ENCODE results near the gene ROR1. TPM values are rescaled to one million over a fixed set of nuclear protein-coding genes. Genes with fewer than 3 reads are reported as not detected.

Gene ROR1
- total and polyA plus RNA-seq, 2 of the 4 experiments (the other 2 are of a cell fraction) = 4.4 to 10.0 TPM

- no peaks in the 10 kb centered on the region for H3K9me3 ChIP-seq (ENCODE audit: control insufficient read depth, insufficient read depth, low read length)
- H3K14ac ChIP-seq (replicated peaks; ENCODE audit: low read depth, low read length) = no peak overlapping the region
- no peak overlapping the region for H2BK15ac ChIP-seq (ENCODE audit: low read depth, low read length)
- H4K8ac ChIP-seq (ENCODE audit: low read depth in 2 of 2, low read length in 2 of 2) = no peak overlapping the region
- POLR2A ChIA-PET (ENCODE audit: unreplicated experiment) = no interaction called here
- peaks cover 6% of the 10 kb centered on the region for H3K4me1 ChIP-seq (ENCODE audit: control insufficient read depth, insufficient read depth, low read length)
- H3K23ac ChIP-seq (ENCODE audit: low read depth, low read length) = no peak overlapping the region
- no peak overlapping the region for H3K27ac ChIP-seq (ENCODE audit: insufficient read depth, low read length)
- H3K4ac ChIP-seq (ENCODE audit: low read depth, low read length) = no peak overlapping the region
- H2BK5ac ChIP-seq (ENCODE audit: low read depth, low read length, poor library complexity, severe bottlenecking) = no peak overlapping the region
- no peak overlapping the region for H2BK20ac ChIP-seq (ENCODE audit: low read depth, low read length)
- intact Hi-C loops (cut with micrococcal nuclease) (no loop called here), dilution Hi-C loops (cut with HindIII; ENCODE audit: low sequenced_read_pairs, unreplicated experiment) (no loop called here), in situ Hi-C loops (cut with MboI; ENCODE audit: low sequenced_read_pairs) (no loop called here)
- H3K56ac ChIP-seq (ENCODE audit: extremely low read depth, insufficient read depth, low read length) = no peak overlapping the region
- no peaks in the 10 kb centered on the region for H3K36me3 ChIP-seq (ENCODE audit: control insufficient read depth, insufficient read depth, low read length)
- no peaks in the 10 kb centered on the region for H3K79me1 ChIP-seq (ENCODE audit: low read depth in 1 of 2, low read length in 2 of 2)
- H2BK120ac ChIP-seq (ENCODE audit: low read depth, low read length) = no peak overlapping the region
- no peak overlapping the region for H4K91ac ChIP-seq (ENCODE audit: insufficient read depth, low read depth, low read length)
- DNase-seq = no peak
- H2AK5ac ChIP-seq (ENCODE audit: low read depth, low read length) = no peak overlapping the region
- H4K20me1 ChIP-seq (ENCODE audit: insufficient read depth, low read length) = 0 out of 2 replicates have a peak, but pooled peaks cover 4% of the 10 kb centered on the region
- WGBS, 2 experiments (ENCODE audit: extremely low coverage in 2 of 2, insufficient read length in 1 of 2) = 100% methylated on average over 3 of the region's 4 CpGs; no CpG with 5 or more reads in 1 of the 2 experiments
- no peak for ATAC-seq (ENCODE audit: low read depth)
- TF ChIP-seq CHD1 (IDR thresholded peaks at IDR 0.05; ENCODE audit: low read depth, low read length) (no peak), CTCF (conservative IDR thresholded peaks at IDR 0.05; ENCODE audit: low read depth, low read length) (no peak), SMC3 (IDR thresholded peaks at IDR 0.05; ENCODE audit: low read depth, low read length) (no peak), MAFK (IDR thresholded peaks at IDR 0.05; ENCODE audit: low read depth, low read length) (no peak), RAD21 (IDR thresholded peaks at IDR 0.05; ENCODE audit: low read length) (no peak), MAZ (IDR thresholded peaks at IDR 0.05; ENCODE audit: borderline replicate concordance, low read depth, low read length) (no peak), BHLHE40 (IDR thresholded peaks at IDR 0.05; ENCODE audit: low read depth, low read length) (no peak), NFE2L2 (IDR thresholded peaks at IDR 0.05; ENCODE audit: low read depth, low read length) (no peak)
- no peaks in the 10 kb centered on the region; the same call in 1 of the 2 replicates for H3K9me1 ChIP-seq (ENCODE audit: insufficient read depth, low read length)
- peak overlapping the region; percentile 57 for H2AK9ac ChIP-seq (replicated peaks; ENCODE audit: low read depth, low read length, poor library complexity)
- CTCF ChIA-PET = no interaction called here
- no peak overlapping the region for H2AFZ ChIP-seq (replicated peaks; ENCODE audit: low read length, poor library complexity)
- H3K4me3 ChIP-seq (ENCODE audit: insufficient read depth, low read depth, low read length) = no peak overlapping the region
- no peak overlapping the region for H3K18ac ChIP-seq (ENCODE audit: low read depth, low read length)
- H3K9ac ChIP-seq (ENCODE audit: low read depth, low read length) = no peak overlapping the region
- no TSS peak for BruUV-seq (replicated peaks)
- no peak overlapping the region for H3K4me2 ChIP-seq (ENCODE audit: low read depth, low read length)
- H4K5ac ChIP-seq (ENCODE audit: low read depth, low read length) = no peak overlapping the region
- H3K27me3 ChIP-seq (ENCODE audit: control insufficient read depth, insufficient read depth, low read length) = no peaks in the 10 kb centered on the region
Observed at GRCh38 chr1:64187646-64188045, 413.8 kb downstream of the ROR1 start.
